ENCODE data around the gene IFITM5. TPM values are rescaled to one million over a fixed set of nuclear protein-coding genes. Genes with fewer than 3 reads are reported as not detected.
A peak's percentile ranks its signal among the peaks of the same experiment; 100 is the strongest.

IFITM5 gene
- total RNA-seq, 1 donor from 2014 or later: not detected

GRCh38 chr11:296171-297050 is 2.9 kb downstream of the IFITM5 start:
- Mint-ChIP-seq H3K27me3 (ENCODE audit: low read depth) (no peaks in the 10 kb centered on the region), H3K4me1 (ENCODE audit: low read depth) (no peaks in the 10 kb centered on the region), H3K9me3 (ENCODE audit: low read depth) (no peaks in the 10 kb centered on the region), H3K4me3 (ENCODE audit: unreplicated experiment) (no peak overlapping the region), H3K36me3 (ENCODE audit: low read depth) (peaks cover 5% of the 10 kb centered on the region), H3K27ac (ENCODE audit: unreplicated experiment) (no peak overlapping the region)
- TF ChIP-seq CTCF (IDR thresholded peaks at IDR 0.05): no peak
- DNase-seq (ENCODE audit: low spot score): peak; percentile 78

DNA sequence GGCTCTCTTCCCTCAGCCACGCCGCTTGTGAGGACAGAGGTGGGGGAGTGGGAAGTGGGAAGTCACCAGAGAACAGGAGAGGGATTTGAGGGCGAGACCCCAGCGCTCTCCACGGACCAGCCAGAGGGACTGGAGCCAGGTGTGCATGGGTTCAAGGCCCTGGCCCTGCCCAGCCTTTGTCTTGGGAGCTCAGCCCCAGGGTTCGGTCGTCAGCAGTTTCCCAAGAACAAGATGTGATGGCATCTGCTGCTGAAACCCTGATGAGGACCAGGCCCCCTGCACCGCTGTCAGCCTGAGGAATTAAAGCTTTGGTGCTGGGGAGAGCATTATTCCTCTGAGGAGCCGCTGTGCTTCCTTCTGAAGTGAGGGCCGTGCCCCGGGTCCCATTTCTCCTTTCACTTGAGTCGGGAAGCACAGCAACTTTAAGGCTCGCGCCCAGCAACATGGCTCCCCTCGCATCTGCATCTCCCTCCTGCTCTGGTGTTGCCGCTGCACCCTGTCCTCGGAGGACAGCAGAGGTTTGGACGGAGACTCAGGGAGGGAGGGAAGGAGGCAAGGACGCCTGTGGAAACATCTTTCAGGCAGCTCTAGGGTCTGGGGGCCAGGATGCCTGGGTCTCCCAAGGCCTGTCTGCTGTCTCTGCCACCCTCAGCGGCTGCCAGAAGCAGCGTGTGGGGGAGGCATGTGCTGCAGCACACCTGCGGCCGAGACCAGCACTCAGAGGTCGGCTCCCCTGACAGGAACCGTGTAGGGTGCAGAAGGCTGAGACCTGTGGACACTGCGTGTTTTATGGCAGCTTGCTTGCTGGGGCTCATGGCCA is 3.8 kb downstream of the IFITM5 start:
- Mint-ChIP-seq H3K9me3 (ENCODE audit: low read depth) (no peaks in the 10 kb centered on the region), H3K27me3 (ENCODE audit: low read depth) (no peaks in the 10 kb centered on the region), H3K4me1 (ENCODE audit: low read depth) (peaks cover 5% of the 10 kb centered on the region), H3K36me3 (ENCODE audit: low read depth) (peaks cover 9% of the 10 kb centered on the region), H3K4me3 (ENCODE audit: unreplicated experiment) (no peak overlapping the region), H3K27ac (ENCODE audit: unreplicated experiment) (no peak overlapping the region)
- peak; percentile 84 for DNase-seq (ENCODE audit: low spot score)
- TF ChIP-seq CTCF (IDR thresholded peaks at IDR 0.05): no peak

DNA sequence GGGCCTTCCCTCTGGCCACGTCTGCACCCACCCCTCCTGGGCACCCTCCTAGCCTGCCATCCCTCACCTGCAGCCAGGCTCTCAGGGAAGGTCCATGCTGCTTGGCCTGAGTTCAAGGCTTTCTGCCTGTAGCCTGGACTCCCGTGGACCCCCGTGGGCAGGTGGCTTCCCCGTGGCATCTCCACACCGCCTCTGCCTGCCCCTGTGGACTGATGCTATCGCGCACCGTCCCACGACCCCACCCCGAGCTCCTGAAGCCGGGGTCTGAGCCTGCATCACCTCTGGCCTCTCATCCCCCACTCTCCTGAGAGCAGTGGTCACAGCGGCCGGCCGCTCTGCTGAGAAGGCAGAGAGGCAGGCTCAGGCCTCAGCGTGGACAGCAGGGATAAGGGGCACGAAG is 4.5 kb downstream of the IFITM5 start:
- peaks cover 9% of the 10 kb centered on the region for H3K36me3 Mint-ChIP-seq (ENCODE audit: low read depth)
- TF ChIP-seq CTCF (IDR thresholded peaks at IDR 0.05): no peak
- peaks cover 7% of the 10 kb centered on the region for H3K4me1 Mint-ChIP-seq (ENCODE audit: low read depth)
- no peaks in the 10 kb centered on the region for H3K9me3 Mint-ChIP-seq (ENCODE audit: low read depth)
- no peaks in the 10 kb centered on the region for H3K27me3 Mint-ChIP-seq (ENCODE audit: low read depth)
- H3K4me3 Mint-ChIP-seq (ENCODE audit: unreplicated experiment): no peak overlapping the region
- peak; percentile 85 for DNase-seq (ENCODE audit: low spot score)
- no peak overlapping the region for H3K27ac Mint-ChIP-seq (ENCODE audit: unreplicated experiment)

- DNase-seq (ENCODE audit: low spot score): peak; percentile 90
- H3K4me1 Mint-ChIP-seq (ENCODE audit: low read depth): peaks cover 9% of the 10 kb centered on the region
- peaks cover 9% of the 10 kb centered on the region for H3K36me3 Mint-ChIP-seq (ENCODE audit: low read depth)
- H3K9me3 Mint-ChIP-seq (ENCODE audit: low read depth): no peaks in the 10 kb centered on the region
- no peaks in the 10 kb centered on the region for H3K27me3 Mint-ChIP-seq (ENCODE audit: low read depth)
- TF ChIP-seq CTCF (IDR thresholded peaks at IDR 0.05): no peak
- H3K4me3 Mint-ChIP-seq (ENCODE audit: unreplicated experiment): no peak overlapping the region
- H3K27ac Mint-ChIP-seq (ENCODE audit: unreplicated experiment): no peak overlapping the region
Observed at GRCh38 chr11:293852-294661, 5.3 kb downstream of the IFITM5 start.

Measured in chondrocyte (in vitro differentiated cells).